Peyer's patch (tissue), 4 donors: ENCODE data around the gene PLB1.

Experiments
- POLR2A ChIP-seq, 2 donors: fragments of 450-650 bp; IDR thresholded peaks; one replicate each; pipeline ENCODE4 v1.5.1; 2017; ENCODE audit warnings: antibody characterized with exemption in 2 of 2, mild to moderate bottlenecking in 2 of 2, moderate library complexity in 2 of 2
- TF ChIP-seq, protein P1 (sequence below), 6 experiments: fragments of 450-650 bp in 4 of 6; fragments of 200-600 bp in 2 of 6; sonication (generic) in 1 of 6; IDR thresholded peaks; one replicate each; pipeline ENCODE4 v1.5.1; 2017 to 2019; ENCODE audit warnings: antibody characterized with exemption in 6 of 6, mild to moderate bottlenecking in 3 of 6, moderate library complexity in 1 of 6

DNA sequence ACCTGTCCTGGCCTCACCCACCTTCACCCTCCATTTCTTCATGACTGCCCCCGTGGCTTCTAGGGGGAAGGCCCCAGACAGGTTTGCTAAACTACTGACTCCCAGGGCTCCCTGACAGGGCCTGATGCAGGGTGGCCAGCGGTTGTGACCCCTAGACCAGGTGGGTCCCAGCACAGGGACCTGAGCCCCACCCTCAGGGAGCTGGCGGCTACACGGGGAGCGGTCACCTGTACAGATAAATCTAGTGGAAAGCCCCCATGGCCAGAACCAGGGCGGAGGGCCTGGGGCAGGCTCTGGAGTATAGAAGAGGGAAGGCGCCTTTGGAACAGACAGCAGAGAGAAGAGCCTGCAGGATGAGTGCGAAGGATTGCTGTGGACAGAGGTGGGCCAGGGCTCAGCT is 42.5 kb upstream of the PLB1 start:
- TF ChIP-seq, protein P1, sequence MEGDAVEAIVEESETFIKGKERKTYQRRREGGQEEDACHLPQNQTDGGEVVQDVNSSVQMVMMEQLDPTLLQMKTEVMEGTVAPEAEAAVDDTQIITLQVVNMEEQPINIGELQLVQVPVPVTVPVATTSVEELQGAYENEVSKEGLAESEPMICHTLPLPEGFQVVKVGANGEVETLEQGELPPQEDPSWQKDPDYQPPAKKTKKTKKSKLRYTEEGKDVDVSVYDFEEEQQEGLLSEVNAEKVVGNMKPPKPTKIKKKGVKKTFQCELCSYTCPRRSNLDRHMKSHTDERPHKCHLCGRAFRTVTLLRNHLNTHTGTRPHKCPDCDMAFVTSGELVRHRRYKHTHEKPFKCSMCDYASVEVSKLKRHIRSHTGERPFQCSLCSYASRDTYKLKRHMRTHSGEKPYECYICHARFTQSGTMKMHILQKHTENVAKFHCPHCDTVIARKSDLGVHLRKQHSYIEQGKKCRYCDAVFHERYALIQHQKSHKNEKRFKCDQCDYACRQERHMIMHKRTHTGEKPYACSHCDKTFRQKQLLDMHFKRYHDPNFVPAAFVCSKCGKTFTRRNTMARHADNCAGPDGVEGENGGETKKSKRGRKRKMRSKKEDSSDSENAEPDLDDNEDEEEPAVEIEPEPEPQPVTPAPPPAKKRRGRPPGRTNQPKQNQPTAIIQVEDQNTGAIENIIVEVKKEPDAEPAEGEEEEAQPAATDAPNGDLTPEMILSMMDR (IDR thresholded peaks at IDR 0.05): no peak
- no peak for TF ChIP-seq POLR2A (IDR thresholded peaks at IDR 0.05)
